ENCODE data around the gene RBM15.

RBM15 gene

DNA sequence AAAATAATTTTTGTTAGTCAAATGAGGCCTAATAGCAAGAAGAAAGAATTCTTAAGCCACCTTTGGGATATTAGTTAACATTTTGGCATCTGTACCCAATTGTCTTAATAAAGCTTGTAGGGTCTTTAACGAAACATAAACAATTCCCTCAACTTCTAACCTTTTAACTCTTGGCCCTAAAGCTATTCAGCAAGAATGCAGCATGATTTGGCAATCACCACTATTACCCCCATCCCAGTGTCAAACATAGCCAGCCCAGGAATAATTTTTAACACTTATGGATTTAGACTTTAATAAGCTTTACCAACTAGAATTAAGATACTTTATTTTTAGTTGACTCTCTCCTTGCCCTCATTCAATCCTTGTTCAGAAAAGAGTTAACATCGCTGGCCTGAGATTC is 54.1 kb downstream of the RBM15 start:
- no peak overlapping the region for H3K14ac ChIP-seq (ENCODE audit: low read length)
- WGBS, 2 donors (ENCODE audit: extremely low coverage in 2 of 2, insufficient read length in 2 of 2, insufficient replicate concordance in 1 of 2): no CpG with 5 or more reads among the region's 2 CpGs

DNA sequence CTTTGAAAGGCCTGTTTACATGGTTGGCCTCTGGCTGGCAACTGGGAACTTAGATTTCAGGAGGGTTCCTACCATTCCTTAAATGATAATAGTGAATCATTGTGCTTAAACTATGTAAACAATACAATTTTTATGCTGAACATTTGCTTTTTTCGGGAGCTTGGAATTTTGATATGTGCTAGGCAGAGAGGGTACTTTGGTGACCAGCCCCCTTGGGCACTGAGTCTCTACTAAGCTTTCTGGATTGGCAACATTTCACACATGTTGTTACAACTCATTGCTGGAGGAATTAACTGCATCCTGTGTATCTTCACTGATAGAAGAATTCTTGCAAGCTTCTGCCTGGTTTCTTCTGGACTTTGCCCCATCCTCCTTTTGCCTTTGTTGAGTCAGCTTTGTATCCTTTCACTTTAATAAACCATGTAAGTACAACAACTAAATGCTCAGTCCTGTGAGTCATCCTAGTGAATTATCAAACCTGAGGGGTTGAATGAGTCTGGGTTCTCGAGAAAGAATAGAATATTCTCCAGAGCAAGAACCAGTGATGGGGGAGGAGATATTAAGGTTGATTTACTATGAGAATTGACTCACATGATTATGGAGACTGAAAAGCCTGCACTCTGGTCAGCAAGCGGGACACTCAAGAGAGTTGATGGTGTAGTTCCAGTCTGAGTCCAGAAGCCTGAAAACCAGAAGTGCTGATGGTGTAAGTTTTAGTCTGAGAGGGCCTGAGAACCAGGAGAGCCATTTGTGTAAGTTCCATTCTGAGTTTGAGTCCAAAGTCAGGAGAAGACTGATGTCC is 54.7 kb downstream of the RBM15 start:
- no peak overlapping the region for H3K23ac ChIP-seq (ENCODE audit: low read depth, low read length, poor library complexity)
- no peak overlapping the region for H2AFZ ChIP-seq (ENCODE audit: low read length)
- H3K4ac ChIP-seq (ENCODE audit: low read length): no peak overlapping the region
- no peaks in the 10 kb centered on the region for H3K9me3 ChIP-seq (replicated peaks in 1 of 2; ENCODE audit: control insufficient read depth in 2 of 2, insufficient read depth in 1 of 2, low read depth in 1 of 2, low read length in 2 of 2)
- DNase-seq (ENCODE audit: low spot score): no peak
- H3K18ac ChIP-seq (ENCODE audit: low read length): no peak overlapping the region
- no peak overlapping the region for H3K4me3 ChIP-seq (ENCODE audit: low read length in 2 of 2)
- peaks cover 0 to 25% of the 10 kb centered on the region in 2 donors for H3K36me3 ChIP-seq (replicated peaks in 1 of 2; ENCODE audit: control insufficient read depth in 2 of 2, insufficient read depth in 2 of 2, low read length in 2 of 2)
- H3K27ac ChIP-seq (replicated peaks; ENCODE audit: low read length): no peak overlapping the region
- H4K91ac ChIP-seq (ENCODE audit: low read depth, low read length, poor library complexity): no peak overlapping the region
- H2BK12ac ChIP-seq (ENCODE audit: low read length): no peak overlapping the region
- no peak overlapping the region for H3K14ac ChIP-seq (ENCODE audit: low read length)
- no peaks in the 10 kb centered on the region for H3K79me1 ChIP-seq (ENCODE audit: low read depth, low read length)
- WGBS, 2 donors (ENCODE audit: extremely low coverage in 2 of 2, insufficient read length in 2 of 2, insufficient replicate concordance in 1 of 2): no CpG with 5 or more reads among the region's 3 CpGs
- H2AK5ac ChIP-seq (ENCODE audit: low read depth, low read length): no peak overlapping the region
- no peak overlapping the region for H4K8ac ChIP-seq (ENCODE audit: low read depth, low read length)
- no peak overlapping the region for H3K9ac ChIP-seq (ENCODE audit: low read depth, low read length, poor library complexity)
- H3K4me2 ChIP-seq (ENCODE audit: insufficient read depth, low read length, poor library complexity, severe bottlenecking): no peak overlapping the region
- H3K27me3 ChIP-seq (ENCODE audit: control insufficient read depth in 3 of 3, insufficient read depth in 3 of 3, low read depth in 1 of 3, low read length in 3 of 3): no peaks in the 10 kb centered on the region
- no peak overlapping the region for H2BK120ac ChIP-seq (ENCODE audit: low read depth, low read length)
- peaks cover 0 to 2% of the 10 kb centered on the region in 2 donors for H3K4me1 ChIP-seq (ENCODE audit: control insufficient read depth in 2 of 2, insufficient read depth in 1 of 2, low read depth in 1 of 2, low read length in 2 of 2)
- no peak overlapping the region for H2BK15ac ChIP-seq (ENCODE audit: low read length)
- H2BK5ac ChIP-seq (ENCODE audit: low read length): no peak overlapping the region

More for the DNA sequence above, 54.1 kb downstream of the RBM15 start:
- no peak overlapping the region for H3K4me2 ChIP-seq (ENCODE audit: insufficient read depth, low read length, poor library complexity, severe bottlenecking)
- no peak overlapping the region for H3K4me3 ChIP-seq (ENCODE audit: low read length in 2 of 2)
- no peak overlapping the region for H3K9ac ChIP-seq (ENCODE audit: low read depth, low read length, poor library complexity)
- H3K27ac ChIP-seq (replicated peaks; ENCODE audit: low read length): no peak overlapping the region
- no peaks in the 10 kb centered on the region for H3K27me3 ChIP-seq (ENCODE audit: control insufficient read depth in 3 of 3, insufficient read depth in 3 of 3, low read depth in 1 of 3, low read length in 3 of 3)
- H3K79me1 ChIP-seq (ENCODE audit: low read depth, low read length): no peaks in the 10 kb centered on the region
- no peak overlapping the region for H2BK120ac ChIP-seq (ENCODE audit: low read depth, low read length)
- H2BK5ac ChIP-seq (ENCODE audit: low read length): no peak overlapping the region
- H4K8ac ChIP-seq (ENCODE audit: low read depth, low read length): no peak overlapping the region
- H3K4ac ChIP-seq (ENCODE audit: low read length): no peak overlapping the region
- H3K23ac ChIP-seq (ENCODE audit: low read depth, low read length, poor library complexity): no peak overlapping the region
- no peaks in the 10 kb centered on the region for H3K9me3 ChIP-seq (replicated peaks in 1 of 2; ENCODE audit: control insufficient read depth in 2 of 2, insufficient read depth in 1 of 2, low read depth in 1 of 2, low read length in 2 of 2)
- no peak overlapping the region for H3K18ac ChIP-seq (ENCODE audit: low read length)
- H4K91ac ChIP-seq (ENCODE audit: low read depth, low read length, poor library complexity): no peak overlapping the region
- no peak overlapping the region for H2AFZ ChIP-seq (ENCODE audit: low read length)
- no peak overlapping the region for H2BK12ac ChIP-seq (ENCODE audit: low read length)
- H3K4me1 ChIP-seq (ENCODE audit: control insufficient read depth in 2 of 2, insufficient read depth in 1 of 2, low read depth in 1 of 2, low read length in 2 of 2): peaks cover 0 to 2% of the 10 kb centered on the region in 2 donors
- H2BK15ac ChIP-seq (ENCODE audit: low read length): no peak overlapping the region
- no peak for DNase-seq (ENCODE audit: low spot score)
- no peak overlapping the region for H2AK5ac ChIP-seq (ENCODE audit: low read depth, low read length)
- H3K36me3 ChIP-seq (replicated peaks in 1 of 2; ENCODE audit: control insufficient read depth in 2 of 2, insufficient read depth in 2 of 2, low read length in 2 of 2): peaks cover 0 to 21% of the 10 kb centered on the region in 2 donors

GRCh38 chr1:110394493-110394820 is 55.3 kb downstream of the RBM15 start:
- H3K4me3 ChIP-seq (ENCODE audit: low read length in 2 of 2): no peak overlapping the region
- no peak overlapping the region for H2BK5ac ChIP-seq (ENCODE audit: low read length)
- no peak overlapping the region for H2AK5ac ChIP-seq (ENCODE audit: low read depth, low read length)
- H2AFZ ChIP-seq (ENCODE audit: low read length): no peak overlapping the region
- no peak overlapping the region for H3K23ac ChIP-seq (ENCODE audit: low read depth, low read length, poor library complexity)
- H3K18ac ChIP-seq (ENCODE audit: low read length): no peak overlapping the region
- DNase-seq (ENCODE audit: low spot score): no peak
- no peaks in the 10 kb centered on the region for H3K27me3 ChIP-seq (ENCODE audit: control insufficient read depth in 3 of 3, insufficient read depth in 3 of 3, low read depth in 1 of 3, low read length in 3 of 3)
- no peak overlapping the region for H2BK12ac ChIP-seq (ENCODE audit: low read length)
- no peak overlapping the region for H3K4me2 ChIP-seq (ENCODE audit: insufficient read depth, low read length, poor library complexity, severe bottlenecking)
- H3K27ac ChIP-seq (replicated peaks; ENCODE audit: low read length): no peak overlapping the region
- no peak overlapping the region for H3K14ac ChIP-seq (ENCODE audit: low read length)
- WGBS, 2 donors (ENCODE audit: extremely low coverage in 2 of 2, insufficient read length in 2 of 2, insufficient replicate concordance in 1 of 2): no CpG with 5 or more reads among the region's 3 CpGs
- H3K9me3 ChIP-seq (replicated peaks in 1 of 2; ENCODE audit: control insufficient read depth in 2 of 2, insufficient read depth in 1 of 2, low read depth in 1 of 2, low read length in 2 of 2): no peaks in the 10 kb centered on the region
- H2BK120ac ChIP-seq (ENCODE audit: low read depth, low read length): no peak overlapping the region
- H3K36me3 ChIP-seq (replicated peaks in 1 of 2; ENCODE audit: control insufficient read depth in 2 of 2, insufficient read depth in 2 of 2, low read length in 2 of 2): peaks cover 0 to 29% of the 10 kb centered on the region in 2 donors
- no peak overlapping the region for H4K8ac ChIP-seq (ENCODE audit: low read depth, low read length)
- no peak overlapping the region for H2BK15ac ChIP-seq (ENCODE audit: low read length)
- H4K91ac ChIP-seq (ENCODE audit: low read depth, low read length, poor library complexity): no peak overlapping the region
- peaks cover 0 to 2% of the 10 kb centered on the region in 2 donors for H3K4me1 ChIP-seq (ENCODE audit: control insufficient read depth in 2 of 2, insufficient read depth in 1 of 2, low read depth in 1 of 2, low read length in 2 of 2)
- no peak overlapping the region for H3K4ac ChIP-seq (ENCODE audit: low read length)
- no peak overlapping the region for H3K9ac ChIP-seq (ENCODE audit: low read depth, low read length, poor library complexity)
- H3K79me1 ChIP-seq (ENCODE audit: low read depth, low read length): no peaks in the 10 kb centered on the region
